Transverse colon (tissue), 3 donors: ENCODE data around the gene SYPL1.

Experiments
- POLR2A ChIP-seq: fragments of 450-650 bp; IDR thresholded peaks from one replicate; pipeline ENCODE4 v1.6.1; 2016; ENCODE audit warnings: antibody characterized with exemption, mild to moderate bottlenecking, moderate library complexity
- TF ChIP-seq, protein P1 (sequence below), 5 experiments: fragments of 200-600 bp in 3 of 5; fragments of 450-650 bp in 2 of 5; sonication (generic) in 3 of 5; IDR thresholded peaks; 1 replicate in 2 of 5; 2 replicates in 3 of 5; pipeline ENCODE4 v1.5.1; 2016 to 2017; ENCODE audit warnings: antibody characterized with exemption in 5 of 5, inconsistent platforms in 3 of 5, mild to moderate bottlenecking in 2 of 5, moderate library complexity in 1 of 5

DNA sequence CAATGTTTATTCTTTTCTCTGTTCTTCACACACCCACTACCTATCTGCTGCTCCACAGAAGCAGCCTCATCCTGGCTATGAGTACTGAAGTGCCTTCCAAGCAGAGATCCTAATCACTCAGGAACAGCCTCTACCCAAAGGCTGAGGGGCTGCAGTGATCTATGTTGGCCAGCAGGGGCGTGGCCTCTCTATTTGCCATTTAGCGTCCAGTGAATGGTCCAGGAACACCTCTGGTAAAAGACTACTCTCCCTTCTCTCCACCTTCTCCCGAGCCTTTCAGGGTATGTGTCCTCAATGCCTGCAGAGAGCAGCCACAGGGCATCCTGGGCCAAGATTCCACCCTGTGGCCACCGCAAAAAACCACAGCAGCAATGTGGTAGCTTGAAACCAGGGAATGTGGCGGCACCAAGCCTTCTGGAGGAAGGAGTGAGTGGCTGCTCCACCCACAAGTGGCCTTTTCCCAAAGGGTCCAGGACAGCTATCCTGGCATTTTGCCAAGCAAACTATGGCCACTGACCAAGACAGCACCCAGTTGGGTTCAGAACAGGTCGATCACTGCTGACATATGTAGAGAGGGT lies 70.9 kb downstream of the SYPL1 start:
- TF ChIP-seq, protein P1, sequence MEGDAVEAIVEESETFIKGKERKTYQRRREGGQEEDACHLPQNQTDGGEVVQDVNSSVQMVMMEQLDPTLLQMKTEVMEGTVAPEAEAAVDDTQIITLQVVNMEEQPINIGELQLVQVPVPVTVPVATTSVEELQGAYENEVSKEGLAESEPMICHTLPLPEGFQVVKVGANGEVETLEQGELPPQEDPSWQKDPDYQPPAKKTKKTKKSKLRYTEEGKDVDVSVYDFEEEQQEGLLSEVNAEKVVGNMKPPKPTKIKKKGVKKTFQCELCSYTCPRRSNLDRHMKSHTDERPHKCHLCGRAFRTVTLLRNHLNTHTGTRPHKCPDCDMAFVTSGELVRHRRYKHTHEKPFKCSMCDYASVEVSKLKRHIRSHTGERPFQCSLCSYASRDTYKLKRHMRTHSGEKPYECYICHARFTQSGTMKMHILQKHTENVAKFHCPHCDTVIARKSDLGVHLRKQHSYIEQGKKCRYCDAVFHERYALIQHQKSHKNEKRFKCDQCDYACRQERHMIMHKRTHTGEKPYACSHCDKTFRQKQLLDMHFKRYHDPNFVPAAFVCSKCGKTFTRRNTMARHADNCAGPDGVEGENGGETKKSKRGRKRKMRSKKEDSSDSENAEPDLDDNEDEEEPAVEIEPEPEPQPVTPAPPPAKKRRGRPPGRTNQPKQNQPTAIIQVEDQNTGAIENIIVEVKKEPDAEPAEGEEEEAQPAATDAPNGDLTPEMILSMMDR (IDR thresholded peaks at IDR 0.05), result peak; percentile 59 to 74 (median 71)
- no peak for TF ChIP-seq POLR2A
